IMR-90 (cell line): ENCODE results near the gene SCN1B. TPM values are rescaled to one million over a fixed set of nuclear protein-coding genes. Genes with fewer than 3 reads are reported as not detected.

ENCODE experiments used
- ATAC-seq: fragments of 200-7000 bp; cut with Tn5 transposase; 2 replicates; pipeline ENCODE4 v1.9.1; 2020; ENCODE audit warnings: low read depth, mild to moderate bottlenecking, moderate library complexity
- BruUV-seq: library from RNA; stranded (reverse); fragments of 400-500 nt; replicated peaks from 2 replicates; lab custom pipeline; 2021; lab: Mats Ljungman, UMichigan
- CTCF ChIA-PET: fragments of 300-600 bp; formaldehyde crosslinking; extraction: SDS; loops from one replicate; lab custom pipeline; 2021; ENCODE audit warnings: antibody characterized with exemption; lab: Yijun Ruan, JAX
- POLR2A ChIA-PET: fragments of 300-600 bp; sonication (Branson Sonifier 250); formaldehyde crosslinking; loops from one replicate; lab custom pipeline; 2022; ENCODE audit warnings: antibody characterized with exemption; ENCODE audit not compliant: unreplicated experiment; lab: Charles Lee
- DNase-seq: peaks from one replicate; pipeline ENCODE4 v3.0.0; 2013
- H2AFZ ChIP-seq: replicated peaks from 2 replicates; pipeline ENCODE3; 2013; ENCODE audit warnings: low read length, mild to moderate bottlenecking; ENCODE audit not compliant: poor library complexity
- H2AK5ac ChIP-seq: 2 replicates; pipeline ENCODE4 v1.6.1; 2013; ENCODE audit warnings: low read depth, low read length, inconsistent platforms
- H2AK9ac ChIP-seq: replicated peaks from 2 replicates; pipeline ENCODE3; 2013; ENCODE audit warnings: mild to moderate bottlenecking, low read depth, low read length, moderate library complexity; ENCODE audit not compliant: poor library complexity
- H2BK120ac ChIP-seq: 2 replicates; pipeline ENCODE4 v1.6.1; 2013; ENCODE audit warnings: low read depth, low read length, inconsistent platforms
- H2BK15ac ChIP-seq: 3 replicates; pipeline ENCODE4 v1.6.1; 2013; ENCODE audit warnings: low read depth, low read length, inconsistent platforms
- H2BK20ac ChIP-seq: 2 replicates; pipeline ENCODE4 v1.6.1; 2013; ENCODE audit warnings: low read depth, mild to moderate bottlenecking, inconsistent platforms, low read length, moderate library complexity
- H2BK5ac ChIP-seq: 2 replicates; pipeline ENCODE4 v1.6.1; 2013; ENCODE audit warnings: mild to moderate bottlenecking, low read depth, low read length, inconsistent platforms; ENCODE audit not compliant: poor library complexity, severe bottlenecking
- H3K14ac ChIP-seq: replicated peaks from 2 replicates; pipeline ENCODE4 v1.6.1; 2013; ENCODE audit warnings: low read depth, low read length, inconsistent platforms
- H3K18ac ChIP-seq: 2 replicates; pipeline ENCODE4 v1.6.1; 2013; ENCODE audit warnings: low read depth, low read length, control low read depth
- H3K23ac ChIP-seq: 2 replicates; pipeline ENCODE4 v1.6.1; 2013; ENCODE audit warnings: low read depth, low read length, inconsistent platforms
- H3K27ac ChIP-seq: 2 replicates; pipeline ENCODE4 v1.5.1; 2013; ENCODE audit warnings: mild to moderate bottlenecking, control low read depth, low read length; ENCODE audit not compliant: insufficient read depth
- H3K27me3 ChIP-seq: 2 replicates; pipeline ENCODE4 v1.6.1; 2013; ENCODE audit warnings: low read length; ENCODE audit not compliant: control insufficient read depth, insufficient read depth
- H3K36me3 ChIP-seq: 2 replicates; pipeline ENCODE4 v1.6.1; 2013; ENCODE audit warnings: low read length, mixed read lengths; ENCODE audit not compliant: control insufficient read depth, insufficient read depth
- H3K4ac ChIP-seq: 2 replicates; pipeline ENCODE4 v1.6.1; 2013; ENCODE audit warnings: low read depth, low read length, inconsistent platforms
- H3K4me1 ChIP-seq: 2 replicates; pipeline ENCODE4 v1.6.1; 2013; ENCODE audit warnings: low read length, mixed read lengths; ENCODE audit not compliant: control insufficient read depth, insufficient read depth
- H3K4me2 ChIP-seq: 2 replicates; pipeline ENCODE4 v1.6.1; 2013; ENCODE audit warnings: low read depth, mild to moderate bottlenecking, control low read depth, low read length, moderate library complexity
- H3K4me3 ChIP-seq: 2 replicates; pipeline ENCODE4 v1.5.1; 2013; ENCODE audit warnings: low read depth, mild to moderate bottlenecking, control low read depth, low read length, moderate library complexity; ENCODE audit not compliant: insufficient read depth
- H3K56ac ChIP-seq: 2 replicates; pipeline ENCODE4 v1.6.1; 2013; ENCODE audit warnings: low read length, inconsistent platforms; ENCODE audit not compliant: insufficient read depth; ENCODE audit errors: extremely low read depth
- H3K79me1 ChIP-seq, 2 experiments: 2 replicates each; pipeline ENCODE4 v1.6.1; 2013; ENCODE audit warnings: low read length in 2 of 2, inconsistent platforms in 1 of 2, low read depth in 1 of 2
- H3K9ac ChIP-seq: 2 replicates; pipeline ENCODE4 v1.6.1; 2013; ENCODE audit warnings: low read depth, low read length, control low read depth
- H3K9me1 ChIP-seq: 2 replicates; pipeline ENCODE4 v1.6.1; 2013; ENCODE audit warnings: low read length, inconsistent platforms; ENCODE audit not compliant: insufficient read depth
- H3K9me3 ChIP-seq: 2 replicates; pipeline ENCODE4 v1.6.1; 2013; ENCODE audit warnings: low read length; ENCODE audit not compliant: control insufficient read depth, insufficient read depth
- H4K20me1 ChIP-seq: 2 replicates; pipeline ENCODE4 v1.6.1; 2013; ENCODE audit warnings: low read length, inconsistent platforms; ENCODE audit not compliant: insufficient read depth
- H4K5ac ChIP-seq: 2 replicates; pipeline ENCODE4 v1.6.1; 2013; ENCODE audit warnings: mild to moderate bottlenecking, low read depth, low read length, control low read depth
- H4K8ac ChIP-seq, 2 experiments: 2 replicates each; pipeline ENCODE4 v1.6.1; 2013; ENCODE audit warnings: low read depth in 2 of 2, low read length in 2 of 2, control low read depth in 1 of 2, inconsistent platforms in 1 of 2
- H4K91ac ChIP-seq: 2 replicates; pipeline ENCODE4 v1.6.1; 2013; ENCODE audit warnings: low read depth, low read length, inconsistent platforms; ENCODE audit not compliant: insufficient read depth
- CEBPB ChIP-seq: IDR thresholded peaks from 2 replicates; pipeline ENCODE4 v1.6.1; 2012; ENCODE audit warnings: low read depth, low read length, improper control_type of control experiment
- MAFK ChIP-seq: IDR thresholded peaks from 2 replicates; pipeline ENCODE4 v1.6.1; 2012; ENCODE audit warnings: low read depth, low read length, improper control_type of control experiment
- MAZ ChIP-seq: IDR thresholded peaks from 2 replicates; pipeline ENCODE4 v1.6.1; 2012; ENCODE audit warnings: low read depth, mild to moderate bottlenecking, low read length, improper control_type of control experiment, moderate library complexity, borderline replicate concordance
- MXI1 ChIP-seq: IDR thresholded peaks from 2 replicates; pipeline ENCODE4 v1.6.1; 2012; ENCODE audit warnings: low read depth, mild to moderate bottlenecking, low read length, moderate library complexity, borderline replicate concordance
- NFE2L2 ChIP-seq: fragments of 150-350 bp; IDR thresholded peaks from 2 replicates; pipeline ENCODE4 v1.6.1; 2016; ENCODE audit warnings: low read depth, mild to moderate bottlenecking, low read length
- SMC3 ChIP-seq: fragments of 150-350 bp; IDR thresholded peaks from 2 replicates; pipeline ENCODE4 v1.6.1; 2016; ENCODE audit warnings: low read depth, mild to moderate bottlenecking, antibody characterized with exemption, low read length, moderate library complexity
- WGBS, 2 experiments: methylation state at CpG; one replicate each; pipeline versions ENCODE4 v1.1.5 to v1.1.7; 2013; ENCODE audit warnings: missing lambda C conversion rate in 2 of 2; ENCODE audit not compliant: insufficient read length in 1 of 2; ENCODE audit errors: extremely low coverage in 2 of 2; 5-methylcytosine and 5-hydroxymethylcytosine counted together
- dilution Hi-C: fragments of 300-500 bp; cut with HindIII; formaldehyde crosslinking; loops from one replicate; pipeline ENCODE4 v1.14.3; 2018; ENCODE audit warnings: low sequenced_read_pairs; ENCODE audit not compliant: unreplicated experiment
- in situ Hi-C: fragments of 300-500 bp; cut with MboI; formaldehyde crosslinking; loops from 3 replicates; pipeline ENCODE4 v1.14.3; 2019; ENCODE audit warnings: low sequenced_read_pairs, inconsistent platforms, mixed read lengths
- intact Hi-C: fragments of 100-400 bp; cut with micrococcal nuclease; formaldehyde crosslinking; loops from 2 replicates; pipeline ENCODE4 v1.10.0; 2022
- polyA plus RNA-seq, 3 experiments: library from polyadenylated mRNA; depleted of rRNA; stranded (reverse); fragments of >200 nt; gene quantifications; 2 replicates each; pipeline ENCODE4 v1.2.3, GENCODE V29; 2012; ENCODE audit warnings: low replicate concordance in 1 of 3
- total RNA-seq: library from RNA; depleted of rRNA; stranded (reverse); fragments of >200 nt; gene quantifications from 2 replicates; pipeline ENCODE4 v1.2.3, GENCODE V29; 2012

The SCN1B gene
- total and polyA plus RNA-seq, 2 of the 4 experiments (the other 2 are of a cell fraction) = 2.0 to 9.6 TPM

DNA sequence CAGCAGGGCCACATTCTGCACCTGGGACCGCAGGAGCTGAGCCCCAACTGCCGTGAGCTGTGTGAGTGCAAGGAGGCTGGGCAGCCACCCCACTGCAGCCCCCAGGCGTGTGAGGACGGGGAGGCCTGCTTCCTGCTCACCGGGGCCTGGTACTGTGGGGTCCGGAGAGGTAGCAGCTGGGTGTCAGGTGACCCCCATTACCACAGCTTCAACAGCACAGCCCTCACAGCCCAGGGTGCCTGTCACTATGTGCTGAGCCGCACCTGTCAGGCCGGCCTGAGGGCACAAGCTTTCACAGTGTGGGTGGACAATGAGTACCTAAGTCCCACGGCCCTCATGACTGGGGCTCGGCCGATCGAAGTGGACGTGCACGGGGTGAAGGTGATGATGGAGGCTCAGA, 49.6 kb downstream of the SCN1B start:
- H4K8ac ChIP-seq = no peak overlapping the region
- H4K20me1 ChIP-seq = no peaks in the 10 kb centered on the region
- dilution Hi-C loops (no loop called here), in situ Hi-C loops (no loop called here), intact Hi-C loops (no loop called here)
- peaks cover 12% of the 10 kb centered on the region for H3K27me3 ChIP-seq
- H3K9ac ChIP-seq = no peak overlapping the region
- no TSS peak for BruUV-seq
- ChIA-PET CTCF (no interaction called here), POLR2A (no interaction called here)
- no peak overlapping the region for H3K4me2 ChIP-seq
- H3K56ac ChIP-seq = no peak overlapping the region
- no peak overlapping the region for H2BK15ac ChIP-seq
- H4K91ac ChIP-seq = no peak overlapping the region
- no peak overlapping the region for H3K4ac ChIP-seq
- ATAC-seq = no peak
- H3K9me1 ChIP-seq = no peaks in the 10 kb centered on the region
- H2AFZ ChIP-seq = no peak overlapping the region
- H2BK5ac ChIP-seq = no peak overlapping the region
- 92% methylated on average over 2 of the region's 14 CpGs; no CpG with 5 or more reads in 1 of the 2 experiments for WGBS, 2 experiments
- no peak overlapping the region for H3K18ac ChIP-seq
- H2BK20ac ChIP-seq = no peak overlapping the region
- no peak overlapping the region for H3K14ac ChIP-seq
- H3K4me3 ChIP-seq = no peak overlapping the region
- H4K5ac ChIP-seq = no peak overlapping the region
- H3K4me1 ChIP-seq = no peaks in the 10 kb centered on the region
- H3K36me3 ChIP-seq = no peaks in the 10 kb centered on the region
- H3K9me3 ChIP-seq = no peaks in the 10 kb centered on the region; the same call in 1 of the 2 replicates
- H2BK120ac ChIP-seq = no peak overlapping the region
- H3K27ac ChIP-seq = no peak overlapping the region
- no peak for DNase-seq
- H2AK9ac ChIP-seq = no peak overlapping the region
- H3K79me1 ChIP-seq = no peaks in the 10 kb centered on the region
- H2AK5ac ChIP-seq = no peak overlapping the region
- H3K23ac ChIP-seq = no peak overlapping the region
- no peak for TF ChIP-seq CEBPB
- no peak for TF ChIP-seq MXI1
- TF ChIP-seq SMC3 = no peak
- no peak for TF ChIP-seq MAZ
- TF ChIP-seq NFE2L2 = no peak
- TF ChIP-seq MAFK = no peak
